GM20000 (cell line): ENCODE results near the gene SCUBE3.

Source experiments
- DNase-seq: peaks from one replicate; pipeline ENCODE4 v3.0.0; 2012; ENCODE audit warnings: low spot score
- TF ChIP-seq, protein P1 (sequence below): IDR thresholded peaks from 2 replicates; pipeline ENCODE4 v1.5.1; 2012; ENCODE audit warnings: mild to moderate bottlenecking, control low read depth; ENCODE audit errors: extremely low read depth, missing control alignments

Gene SCUBE3

DNA sequence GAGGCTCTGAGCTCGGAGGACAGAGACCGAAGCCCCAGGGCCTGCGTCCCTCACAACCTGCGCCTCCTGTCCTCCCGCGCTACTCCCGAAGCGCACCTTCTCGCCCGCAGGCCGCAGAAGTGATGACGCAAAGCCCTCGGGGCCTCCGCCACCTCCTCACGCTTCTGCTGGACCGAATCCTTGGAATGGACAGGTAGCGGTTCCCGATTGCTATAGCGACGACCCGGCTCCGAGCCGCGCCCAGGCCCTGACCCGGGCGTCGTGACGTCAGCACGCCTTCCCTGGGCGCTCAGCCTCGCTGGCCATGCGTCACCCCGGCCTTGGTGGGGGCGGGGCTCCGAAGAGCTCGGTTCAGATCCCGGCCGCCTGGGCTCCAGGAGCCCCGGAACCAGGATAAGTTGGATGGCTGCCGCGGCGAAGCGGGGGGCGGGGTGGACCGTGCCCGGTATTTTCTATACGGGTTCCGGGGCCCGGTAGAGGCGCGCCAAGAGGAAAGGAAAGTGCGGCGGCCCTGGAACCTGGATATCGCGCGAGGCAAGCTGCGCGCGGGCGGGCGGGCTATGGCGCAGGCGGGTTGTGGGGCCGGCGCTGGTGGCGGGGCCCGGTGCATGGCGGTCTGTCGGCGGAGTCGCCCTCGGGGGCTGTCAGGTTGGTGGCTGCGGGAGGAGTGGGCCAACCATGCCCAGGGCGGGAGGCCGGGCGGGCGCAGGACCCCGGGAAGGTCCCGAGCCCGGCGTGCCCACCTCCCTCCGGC, 45.6 kb downstream of the SCUBE3 start, which contains the start of gene ZNF76:
ZNF76 (plus strand) TSS at position 542 of the 754 bp plus-strand sequence. CDS start 21,417 bp downstream, outside the sequence.
- TF ChIP-seq, protein P1, sequence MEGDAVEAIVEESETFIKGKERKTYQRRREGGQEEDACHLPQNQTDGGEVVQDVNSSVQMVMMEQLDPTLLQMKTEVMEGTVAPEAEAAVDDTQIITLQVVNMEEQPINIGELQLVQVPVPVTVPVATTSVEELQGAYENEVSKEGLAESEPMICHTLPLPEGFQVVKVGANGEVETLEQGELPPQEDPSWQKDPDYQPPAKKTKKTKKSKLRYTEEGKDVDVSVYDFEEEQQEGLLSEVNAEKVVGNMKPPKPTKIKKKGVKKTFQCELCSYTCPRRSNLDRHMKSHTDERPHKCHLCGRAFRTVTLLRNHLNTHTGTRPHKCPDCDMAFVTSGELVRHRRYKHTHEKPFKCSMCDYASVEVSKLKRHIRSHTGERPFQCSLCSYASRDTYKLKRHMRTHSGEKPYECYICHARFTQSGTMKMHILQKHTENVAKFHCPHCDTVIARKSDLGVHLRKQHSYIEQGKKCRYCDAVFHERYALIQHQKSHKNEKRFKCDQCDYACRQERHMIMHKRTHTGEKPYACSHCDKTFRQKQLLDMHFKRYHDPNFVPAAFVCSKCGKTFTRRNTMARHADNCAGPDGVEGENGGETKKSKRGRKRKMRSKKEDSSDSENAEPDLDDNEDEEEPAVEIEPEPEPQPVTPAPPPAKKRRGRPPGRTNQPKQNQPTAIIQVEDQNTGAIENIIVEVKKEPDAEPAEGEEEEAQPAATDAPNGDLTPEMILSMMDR = no peak
- DNase-seq = peak; percentile 97

DNA sequence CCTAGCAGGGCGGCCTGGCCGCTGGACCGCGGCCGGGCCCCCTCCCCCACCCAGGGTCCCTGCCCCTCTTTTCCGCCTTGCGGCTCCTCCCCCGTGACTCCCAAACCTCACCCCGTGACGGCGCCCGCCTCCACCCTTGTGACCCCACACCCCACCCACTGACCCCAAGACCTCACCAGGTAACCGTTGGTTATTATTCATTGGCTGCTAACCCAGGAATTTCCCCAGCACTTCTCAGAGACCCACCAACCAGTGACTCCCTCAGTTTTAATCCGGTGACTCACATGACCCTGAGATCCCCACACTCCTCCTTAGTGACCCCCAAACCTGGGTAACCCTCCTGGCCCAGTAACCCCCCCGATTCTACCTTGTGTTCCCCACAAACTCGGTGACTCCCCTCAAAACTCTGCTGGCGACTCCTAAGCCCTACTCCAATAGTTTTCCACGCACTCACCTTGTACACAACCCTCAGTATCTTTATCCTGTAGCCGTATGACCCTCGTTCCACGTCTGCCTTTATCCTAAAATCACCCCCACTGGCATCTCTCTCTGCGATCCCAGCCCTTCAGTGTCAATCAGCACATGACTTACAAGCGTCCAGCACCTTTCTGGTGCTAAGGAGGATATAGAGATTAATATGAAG, 46.3 kb downstream of the SCUBE3 start:
- peak; percentile 90 for DNase-seq
- TF ChIP-seq, protein P1 = no peak

DNA sequence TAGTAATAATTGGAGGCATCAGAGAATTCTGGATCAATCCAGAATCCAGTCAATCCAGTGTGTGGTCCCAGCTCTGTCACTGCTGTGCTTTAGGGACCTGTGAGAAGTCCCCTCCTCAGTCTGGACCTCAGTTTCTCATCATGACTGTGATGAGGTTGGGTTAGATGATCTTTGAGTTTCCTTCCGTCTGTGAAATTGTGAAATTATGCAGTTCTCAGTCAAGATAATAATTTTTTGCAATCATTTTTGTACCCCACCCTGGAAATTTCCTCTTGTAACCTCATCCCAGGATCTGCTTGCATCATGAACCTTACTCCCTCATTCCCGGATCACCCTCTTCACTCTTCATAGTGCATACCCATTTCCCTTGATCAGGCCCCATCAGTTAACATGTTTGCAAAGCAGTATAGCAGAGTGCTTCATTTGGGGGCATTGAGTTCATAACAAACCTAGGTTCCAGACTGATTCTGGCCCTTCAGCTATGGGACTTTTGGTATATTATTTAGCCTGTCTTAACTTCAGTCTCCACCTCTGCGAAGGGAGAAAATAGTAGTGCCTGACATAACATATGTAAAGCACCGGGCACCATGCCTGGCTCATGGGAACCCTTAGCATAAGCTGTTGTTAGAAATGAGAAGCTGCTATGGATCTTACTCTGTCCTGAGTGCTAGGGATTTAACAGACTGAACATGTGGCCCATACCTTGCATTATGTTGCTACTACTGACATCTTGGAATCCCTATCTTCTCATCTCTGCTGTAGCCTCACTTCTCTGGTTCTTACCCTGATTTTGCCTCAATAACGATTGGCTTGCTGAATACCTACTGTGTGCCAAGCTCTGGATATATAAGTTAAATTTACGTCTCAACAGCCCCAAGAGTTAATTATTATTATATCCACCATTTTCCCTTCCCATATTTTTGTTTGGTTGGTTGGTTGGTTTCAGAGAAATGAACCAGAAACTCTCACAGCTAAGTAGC, 47.1 kb downstream of the SCUBE3 start:
- no peak for DNase-seq
- TF ChIP-seq, protein P1 = no peak

GRCh38 chr6:35262596-35262995, 48.8 kb downstream of the SCUBE3 start:
- TF ChIP-seq, protein P1 = no peak
- DNase-seq = no peak

DNA sequence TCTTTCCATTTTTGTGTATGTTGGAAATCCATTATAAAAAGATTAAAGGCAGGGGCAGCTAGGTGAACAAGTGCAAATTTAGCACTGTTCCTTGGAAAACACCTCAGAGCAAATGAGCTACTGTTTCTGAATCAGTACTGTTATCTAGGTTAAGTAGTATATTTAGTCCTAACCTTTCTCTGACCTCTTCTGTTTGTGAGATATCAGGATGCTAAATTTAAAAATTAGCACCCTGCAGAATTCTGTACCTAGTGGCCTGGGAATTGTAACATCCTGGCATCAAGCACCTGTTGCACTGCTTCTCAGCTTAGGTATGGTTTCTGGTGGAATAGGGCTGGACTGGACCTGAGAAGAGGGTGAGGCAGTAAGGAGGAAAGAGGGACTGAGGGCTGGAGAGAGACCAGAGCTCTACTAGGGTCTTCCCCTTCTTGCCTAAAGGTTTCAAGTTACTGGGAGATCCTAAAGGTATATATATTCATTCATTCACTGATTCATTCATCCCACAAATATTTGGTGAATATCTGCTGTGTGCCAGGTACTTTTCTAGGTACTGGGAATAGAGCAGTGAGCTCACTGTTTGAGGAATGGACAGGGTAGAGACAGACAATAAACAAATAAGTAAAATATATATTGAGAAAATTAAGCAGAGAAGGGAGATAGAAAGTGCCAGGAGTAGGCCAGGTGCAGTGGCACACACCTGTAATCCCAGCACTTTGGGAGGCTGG, 51.0 kb downstream of the SCUBE3 start:
- DNase-seq = no peak
- TF ChIP-seq, protein P1 = no peak

DNA sequence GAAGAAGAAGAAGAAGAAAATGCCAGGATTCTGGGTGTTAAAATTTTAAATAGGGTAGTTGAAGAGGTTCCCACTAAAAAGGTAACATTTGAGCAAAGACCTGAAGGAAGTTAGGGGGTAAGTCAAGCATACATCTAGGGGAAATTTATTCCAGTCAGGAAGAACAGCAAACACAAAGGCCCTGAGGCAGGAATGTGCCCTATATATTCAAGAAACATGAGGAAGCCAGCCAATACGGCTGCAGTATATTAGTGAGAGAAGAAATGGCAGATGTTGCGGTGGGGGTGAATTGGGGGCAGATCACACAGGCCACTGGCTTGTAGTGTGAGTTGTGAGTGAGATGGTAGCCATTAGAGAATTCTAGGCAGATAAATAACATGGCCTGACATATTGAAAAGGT, 51.8 kb downstream of the SCUBE3 start:
- TF ChIP-seq, protein P1 = no peak
- DNase-seq = no peak
